HCT116 (cell line): ENCODE data around the gene C2CD3. TPM values are rescaled to one million over a fixed set of nuclear protein-coding genes. Genes with fewer than 3 reads are reported as not detected.

ENCODE experiments used
- ATAC-seq: fragments of 200-7000 bp; cut with Tn5 transposase; 2 replicates; pipeline ENCODE4 v1.9.1; 2020; ENCODE audit warnings: mild to moderate bottlenecking, moderate library complexity
- BruUV-seq: library from RNA; stranded (reverse); fragments of 400-500 nt; replicated peaks from 2 replicates; lab custom pipeline; 2021; lab: Mats Ljungman, UMichigan
- CTCF ChIA-PET: fragments of 300-600 bp; sonication (Branson Sonifier 250); formaldehyde crosslinking; loops from one replicate; lab custom pipeline; 2021; ENCODE audit warnings: antibody characterized with exemption; lab: Charles Lee
- POLR2A ChIA-PET: fragments of 300-600, 350-600 bp; sonication (Branson Sonifier 250); formaldehyde crosslinking; loops from one replicate; lab custom pipeline; 2021; ENCODE audit warnings: antibody characterized with exemption; lab: Charles Lee
- RAD21 ChIA-PET, 2 experiments: fragments of 300-600 bp; sonication (Branson Sonifier 250); formaldehyde crosslinking; loops; one replicate each; lab custom pipeline; 2023; ENCODE audit warnings: low total read pairs in 2 of 2; ENCODE audit not compliant: uncharacterized antibody in 2 of 2, unreplicated experiment in 2 of 2, low non-redundant PET in 1 of 2; lab: Charles Lee
- DNase-seq: peaks from one replicate; pipeline ENCODE4 v3.0.0-alpha.2; 2010; ENCODE audit warnings: low read depth, low spot score
- H2AFZ ChIP-seq: fragments of 200-600 bp; shearing (Covaris generic), sonication (generic); 2 replicates; pipeline ENCODE4 v1.6.1; 2017; ENCODE audit warnings: low read depth, mixed run types, mixed read lengths, antibody characterized with exemption, low read length; ENCODE audit not compliant: poor library complexity, severe bottlenecking
- H3K27ac ChIP-seq: 2 replicates; pipeline ENCODE4 v1.5.1; 2012; ENCODE audit warnings: low read depth, low read length
- H3K27me3 ChIP-seq: fragments of 200-600 bp; sonication (generic); 2 replicates; pipeline ENCODE4 v1.6.1; 2016; ENCODE audit warnings: mixed run types, low read length, mixed read lengths; ENCODE audit not compliant: insufficient read depth
- H3K36me3 ChIP-seq, 2 experiments: fragments of 200-500 bp in 1 of 2; fragments of 200-600 bp in 1 of 2; sonication (Bioruptor generic) in 1 of 2; sonication (generic) in 1 of 2; 2 replicates each; pipeline versions ENCODE4 v1.5.1 to v1.6.1; 2014 to 2016; ENCODE audit warnings: low read length in 2 of 2, inconsistent platforms in 1 of 2, mixed read lengths in 1 of 2, mixed run types in 1 of 2; ENCODE audit not compliant: insufficient read depth in 2 of 2, control insufficient read depth in 1 of 2
- H3K4me1 ChIP-seq, 2 experiments: fragments of 200-600 bp in 1 of 2; sonication (generic) in 1 of 2; 2 replicates each; pipeline versions ENCODE4 v1.5.1 to v1.6.1; 2012 to 2017; ENCODE audit warnings: low read length in 2 of 2, inconsistent platforms in 1 of 2, mild to moderate bottlenecking in 1 of 2, mixed read lengths in 1 of 2, mixed run types in 1 of 2, moderate library complexity in 1 of 2; ENCODE audit not compliant: insufficient read depth in 2 of 2, control insufficient read depth in 1 of 2
- H3K4me2 ChIP-seq: fragments of 200-600 bp; sonication (generic); 2 replicates; pipeline ENCODE4 v1.6.1; 2017; ENCODE audit warnings: mixed run types, low read length, mixed read lengths
- H3K4me3 ChIP-seq, 2 experiments: fragments of 200-600 bp in 1 of 2; sonication (generic) in 1 of 2; replicated peaks in 1 of 2; 2 replicates each; pipeline ENCODE4 v1.5.1; 2011 to 2016; ENCODE audit warnings: low read length in 2 of 2, control low read depth in 1 of 2, low read depth in 1 of 2, mild to moderate bottlenecking in 1 of 2, mixed read lengths in 1 of 2, mixed run types in 1 of 2
- H3K79me2 ChIP-seq: fragments of 200-600 bp; sonication (generic); 2 replicates; pipeline ENCODE4 v1.6.1; 2017; ENCODE audit warnings: mild to moderate bottlenecking, mixed run types, low read length, moderate library complexity, mixed read lengths; ENCODE audit not compliant: insufficient read depth
- H3K9ac ChIP-seq: fragments of 200-600 bp; sonication (generic); 2 replicates; pipeline ENCODE4 v1.6.1; 2016; ENCODE audit warnings: low read length, mixed read lengths
- H3K9me2 ChIP-seq: fragments of 200-600 bp; sonication (generic), shearing (Covaris generic); 2 replicates; pipeline ENCODE4 v1.6.1; 2017; ENCODE audit warnings: mixed run types, mild to moderate bottlenecking, moderate library complexity; ENCODE audit not compliant: insufficient read depth
- H3K9me3 ChIP-seq, 2 experiments: fragments of 200-500 bp in 1 of 2; fragments of 200-600 bp in 1 of 2; sonication (Bioruptor generic) in 1 of 2; sonication (generic) in 1 of 2; 2 replicates each; pipeline ENCODE4 v1.6.1; 2014 to 2017; ENCODE audit warnings: low read length in 2 of 2, mixed read lengths in 2 of 2, inconsistent platforms in 1 of 2, low read depth in 1 of 2, mild to moderate bottlenecking in 1 of 2, mixed run types in 1 of 2, moderate library complexity in 1 of 2; ENCODE audit not compliant: control insufficient read depth in 1 of 2, insufficient read depth in 1 of 2
- H4K20me1 ChIP-seq: fragments of 200-600 bp; sonication (generic), shearing (Covaris generic); 2 replicates; pipeline ENCODE4 v1.6.1; 2017; ENCODE audit warnings: mixed run types, mild to moderate bottlenecking, moderate library complexity; ENCODE audit not compliant: insufficient read depth
- CBX3 ChIP-seq: IDR thresholded peaks from 2 replicates; pipeline ENCODE4 v1.6.1; 2012; ENCODE audit warnings: low read depth
- CEBPB ChIP-seq: IDR thresholded peaks from 2 replicates; pipeline ENCODE4 v1.6.1; 2012; ENCODE audit warnings: low read depth
- EGR1 ChIP-seq: IDR thresholded peaks from 2 replicates; pipeline ENCODE4 v1.6.1; 2012; ENCODE audit warnings: low read depth
- ELF1 ChIP-seq: IDR thresholded peaks from 2 replicates; pipeline ENCODE4 v1.6.1; 2012; ENCODE audit warnings: low read depth, borderline replicate concordance
- EZH2 ChIP-seq: fragments of 200-600 bp; sonication (generic); IDR thresholded peaks from 2 replicates; pipeline ENCODE4 v1.6.1; 2017; ENCODE audit warnings: antibody characterized with exemption, mixed run types
- EZH2phosphoT487 ChIP-seq: fragments of 200-600 bp; IDR thresholded peaks from 2 replicates; pipeline ENCODE4 v1.6.1; 2018; ENCODE audit warnings: antibody characterized with exemption, borderline replicate concordance
- FOSL1 ChIP-seq: IDR thresholded peaks from 2 replicates; pipeline ENCODE4 v1.6.1; 2012; ENCODE audit warnings: low read depth
- JUND ChIP-seq: IDR thresholded peaks from 2 replicates; pipeline ENCODE4 v1.6.1; 2012
- RAD21 ChIP-seq: IDR thresholded peaks from 2 replicates; pipeline ENCODE4 v1.6.1; 2012; ENCODE audit warnings: low read depth, mild to moderate bottlenecking
- SIN3A ChIP-seq: IDR thresholded peaks from 2 replicates; pipeline ENCODE4 v1.6.1; 2012; ENCODE audit warnings: low read depth
- SP1 ChIP-seq: IDR thresholded peaks from 2 replicates; pipeline ENCODE4 v1.6.1; 2012; ENCODE audit warnings: low read depth
- SRF ChIP-seq: IDR thresholded peaks from 2 replicates; pipeline ENCODE4 v1.6.1; 2012; ENCODE audit warnings: low read depth
- TCF7L2 ChIP-seq: IDR thresholded peaks from 2 replicates; pipeline ENCODE4 v1.7.0; 2011; ENCODE audit warnings: borderline replicate concordance, inconsistent platforms; ENCODE audit not compliant: insufficient read depth, insufficient read length; ENCODE audit errors: extremely low read depth
- YY1 ChIP-seq: IDR thresholded peaks from 2 replicates; pipeline ENCODE4 v1.6.1; 2011; ENCODE audit warnings: low read length, low read depth, moderate library complexity, mild to moderate bottlenecking; ENCODE audit not compliant: insufficient replicate concordance; ENCODE audit errors: extremely low read depth
- ZFX ChIP-seq: fragments of 450-650 bp; IDR thresholded peaks from 2 replicates; pipeline ENCODE4 v1.6.1; 2017
- ZNF274 ChIP-seq: fragments of 200-500 bp; sonication (Bioruptor generic); IDR thresholded peaks from 2 replicates; pipeline ENCODE4 v1.6.1; 2014; ENCODE audit warnings: mild to moderate bottlenecking, low read depth, low read length, inconsistent platforms
- intact Hi-C: fragments of 100-400 bp; cut with micrococcal nuclease; formaldehyde crosslinking; loops from 2 replicates; pipeline ENCODE4 v1.10.0; 2022
- total RNA-seq: library from RNA; stranded (reverse); gene quantifications from one replicate; pipeline ENCODE4 v1.2.1, GENCODE V29; 2021; ENCODE audit not compliant: unreplicated experiment
- TF ChIP-seq, protein P1 (sequence below): IDR thresholded peaks from 2 replicates; pipeline ENCODE4 v1.6.1; 2012
- TF ChIP-seq, protein P2 (sequence below): IDR thresholded peaks from 2 replicates; pipeline ENCODE4 v1.6.1; 2012; ENCODE audit warnings: low read depth
- TF ChIP-seq, protein P3 (sequence below): IDR thresholded peaks from 2 replicates; pipeline ENCODE4 v1.6.1; 2012
- TF ChIP-seq, protein P4 (sequence below): IDR thresholded peaks from 2 replicates; pipeline ENCODE4 v1.6.1; 2011; ENCODE audit warnings: mild to moderate bottlenecking, low read length, moderate library complexity; ENCODE audit not compliant: insufficient replicate concordance; ENCODE audit errors: extremely low read depth

The C2CD3 gene
- total RNA-seq, 1 experiment from 2014 or later: 30.6 TPM

DNA sequence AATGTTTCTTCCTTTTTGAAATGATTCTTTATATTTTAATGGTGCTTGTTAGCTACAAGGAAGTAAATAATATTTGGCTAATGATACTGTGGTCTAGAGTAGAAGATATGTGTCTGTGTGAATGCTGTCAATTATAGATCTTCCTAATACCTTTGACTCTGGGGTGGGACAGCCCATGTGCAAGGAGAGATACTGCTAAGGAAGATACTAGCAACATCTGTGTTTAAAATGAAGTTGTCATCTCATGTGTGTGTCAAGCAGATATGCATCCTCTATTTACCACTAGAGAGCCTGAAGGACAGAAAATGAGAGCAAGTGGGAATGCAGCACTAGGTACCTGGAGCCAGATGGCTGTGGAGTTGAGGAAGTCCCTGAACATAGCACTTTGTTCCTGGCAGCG is 34.4 kb upstream of the C2CD3 start:
- intact Hi-C loops: loop anchor here (10.0 kb wide), 1 partner anchor 240 kb away; no protein-coding TSS in a partner anchor
- no peaks in the 10 kb centered on the region for H3K9me2 ChIP-seq
- ATAC-seq (no peak), DNase-seq (no peak)
- ChIA-PET RAD21 (no interaction called here), CTCF (no interaction called here), POLR2A (no interaction called here)
- H3K4me3 ChIP-seq: no peak overlapping the region
- TF ChIP-seq, protein P1, sequence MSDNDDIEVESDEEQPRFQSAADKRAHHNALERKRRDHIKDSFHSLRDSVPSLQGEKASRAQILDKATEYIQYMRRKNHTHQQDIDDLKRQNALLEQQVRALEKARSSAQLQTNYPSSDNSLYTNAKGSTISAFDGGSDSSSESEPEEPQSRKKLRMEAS: no peak
- TF ChIP-seq CBX3 (no peak), EZH2phosphoT487 (no peak), YY1 (no peak), FOSL1 (no peak), EZH2 (no peak), ZNF274 (no peak), ELF1 (no peak), SIN3A (no peak), TCF7L2 (no peak), RAD21 (no peak), SP1 (no peak), SRF (no peak), CEBPB (no peak), EGR1 (no peak), ZFX (no peak), JUND (no peak)
- TF ChIP-seq, protein P2, sequence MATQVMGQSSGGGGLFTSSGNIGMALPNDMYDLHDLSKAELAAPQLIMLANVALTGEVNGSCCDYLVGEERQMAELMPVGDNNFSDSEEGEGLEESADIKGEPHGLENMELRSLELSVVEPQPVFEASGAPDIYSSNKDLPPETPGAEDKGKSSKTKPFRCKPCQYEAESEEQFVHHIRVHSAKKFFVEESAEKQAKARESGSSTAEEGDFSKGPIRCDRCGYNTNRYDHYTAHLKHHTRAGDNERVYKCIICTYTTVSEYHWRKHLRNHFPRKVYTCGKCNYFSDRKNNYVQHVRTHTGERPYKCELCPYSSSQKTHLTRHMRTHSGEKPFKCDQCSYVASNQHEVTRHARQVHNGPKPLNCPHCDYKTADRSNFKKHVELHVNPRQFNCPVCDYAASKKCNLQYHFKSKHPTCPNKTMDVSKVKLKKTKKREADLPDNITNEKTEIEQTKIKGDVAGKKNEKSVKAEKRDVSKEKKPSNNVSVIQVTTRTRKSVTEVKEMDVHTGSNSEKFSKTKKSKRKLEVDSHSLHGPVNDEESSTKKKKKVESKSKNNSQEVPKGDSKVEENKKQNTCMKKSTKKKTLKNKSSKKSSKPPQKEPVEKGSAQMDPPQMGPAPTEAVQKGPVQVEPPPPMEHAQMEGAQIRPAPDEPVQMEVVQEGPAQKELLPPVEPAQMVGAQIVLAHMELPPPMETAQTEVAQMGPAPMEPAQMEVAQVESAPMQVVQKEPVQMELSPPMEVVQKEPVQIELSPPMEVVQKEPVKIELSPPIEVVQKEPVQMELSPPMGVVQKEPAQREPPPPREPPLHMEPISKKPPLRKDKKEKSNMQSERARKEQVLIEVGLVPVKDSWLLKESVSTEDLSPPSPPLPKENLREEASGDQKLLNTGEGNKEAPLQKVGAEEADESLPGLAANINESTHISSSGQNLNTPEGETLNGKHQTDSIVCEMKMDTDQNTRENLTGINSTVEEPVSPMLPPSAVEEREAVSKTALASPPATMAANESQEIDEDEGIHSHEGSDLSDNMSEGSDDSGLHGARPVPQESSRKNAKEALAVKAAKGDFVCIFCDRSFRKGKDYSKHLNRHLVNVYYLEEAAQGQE: no peak
- TF ChIP-seq, protein P3, sequence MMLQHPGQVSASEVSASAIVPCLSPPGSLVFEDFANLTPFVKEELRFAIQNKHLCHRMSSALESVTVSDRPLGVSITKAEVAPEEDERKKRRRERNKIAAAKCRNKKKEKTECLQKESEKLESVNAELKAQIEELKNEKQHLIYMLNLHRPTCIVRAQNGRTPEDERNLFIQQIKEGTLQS: no peak
- TF ChIP-seq, protein P4, sequence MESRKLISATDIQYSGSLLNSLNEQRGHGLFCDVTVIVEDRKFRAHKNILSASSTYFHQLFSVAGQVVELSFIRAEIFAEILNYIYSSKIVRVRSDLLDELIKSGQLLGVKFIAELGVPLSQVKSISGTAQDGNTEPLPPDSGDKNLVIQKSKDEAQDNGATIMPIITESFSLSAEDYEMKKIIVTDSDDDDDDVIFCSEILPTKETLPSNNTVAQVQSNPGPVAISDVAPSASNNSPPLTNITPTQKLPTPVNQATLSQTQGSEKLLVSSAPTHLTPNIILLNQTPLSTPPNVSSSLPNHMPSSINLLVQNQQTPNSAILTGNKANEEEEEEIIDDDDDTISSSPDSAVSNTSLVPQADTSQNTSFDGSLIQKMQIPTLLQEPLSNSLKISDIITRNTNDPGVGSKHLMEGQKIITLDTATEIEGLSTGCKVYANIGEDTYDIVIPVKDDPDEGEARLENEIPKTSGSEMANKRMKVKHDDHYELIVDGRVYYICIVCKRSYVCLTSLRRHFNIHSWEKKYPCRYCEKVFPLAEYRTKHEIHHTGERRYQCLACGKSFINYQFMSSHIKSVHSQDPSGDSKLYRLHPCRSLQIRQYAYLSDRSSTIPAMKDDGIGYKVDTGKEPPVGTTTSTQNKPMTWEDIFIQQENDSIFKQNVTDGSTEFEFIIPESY: no peak
- H3K4me2 ChIP-seq: no peak overlapping the region
- H2AFZ ChIP-seq: no peak overlapping the region
- peaks cover 28% of the 10 kb centered on the region for H3K79me2 ChIP-seq
- no peaks in the 10 kb centered on the region for H4K20me1 ChIP-seq
- H3K9ac ChIP-seq: no peak overlapping the region
- H3K27ac ChIP-seq: no peak overlapping the region
- no peaks in the 10 kb centered on the region for H3K4me1 ChIP-seq
- H3K27me3 ChIP-seq: no peaks in the 10 kb centered on the region
- peaks cover 2 to 16% of the 10 kb centered on the region in 2 experiments for H3K36me3 ChIP-seq
- H3K9me3 ChIP-seq: no peaks in the 10 kb centered on the region
- no TSS peak for BruUV-seq
